ENCODE data around the gene TH. TPM values are rescaled to one million over a fixed set of nuclear protein-coding genes. Genes with fewer than 3 reads are reported as not detected.

TH gene
- total and polyA plus RNA-seq, 7 donors: 0.17 TPM; not detected in 6

GRCh38 chr11:2132874-2133240 lies 38.8 kb downstream of the TH start:
- intact Hi-C loops (cut with DNase I): no loop called here
- H3K9me3 ChIP-seq: no peaks in the 10 kb centered on the region
- peaks cover 8 to 69% (median 17%) of the 10 kb centered on the region in 3 donors for H3K27me3 ChIP-seq
- TF ChIP-seq POLR2AphosphoS5 (IDR thresholded peaks at IDR 0.05) (no peak), POLR2A (IDR thresholded peaks at IDR 0.05) (no peak), CTCF (IDR thresholded peaks at IDR 0.05) (no peak)
- no peaks in the 10 kb centered on the region for H3K36me3 ChIP-seq
- H3K4me3 ChIP-seq: no peak overlapping the region
- 36 to 55% methylated on average over 24 of the region's 24 CpGs for WGBS, 2 donors
- peaks cover 0 to 9% (median 8%) of the 10 kb centered on the region in 4 donors for H3K4me1 ChIP-seq
- H3K27ac ChIP-seq: no peak overlapping the region
- no peak for DNase-seq

DNA sequence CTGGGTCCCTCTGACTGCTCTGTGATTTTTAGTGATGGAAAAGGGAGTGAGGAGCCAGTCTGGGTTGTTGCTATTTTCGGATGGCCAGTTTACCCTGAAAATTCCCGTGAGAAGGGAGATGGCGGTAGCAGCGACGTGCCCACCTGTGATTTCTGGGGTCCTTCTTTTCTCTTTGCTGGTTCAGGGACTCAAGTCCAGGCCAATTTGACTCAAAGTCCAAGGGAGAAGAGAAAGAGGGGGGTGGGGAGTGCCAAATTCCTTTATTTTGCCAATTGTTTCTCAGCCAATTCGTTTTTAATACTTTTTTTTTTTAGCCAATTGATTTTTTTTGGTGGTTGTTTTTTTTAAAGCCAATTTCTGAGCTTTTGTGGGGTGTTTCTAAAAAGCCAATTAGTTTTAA lies 39.4 kb downstream of the TH start:
- no peak for DNase-seq
- WGBS, 2 donors: 64 to 79% methylated on average over 6 of the region's 6 CpGs
- no peak for TF ChIP-seq POLR2AphosphoS5 (IDR thresholded peaks at IDR 0.05)
- TF ChIP-seq CTCF (IDR thresholded peaks at IDR 0.05): no peak
- TF ChIP-seq EP300 (IDR thresholded peaks at IDR 0.05): no peak
- no peak for TF ChIP-seq POLR2A (IDR thresholded peaks at IDR 0.05)
- H3K4me3 ChIP-seq: no peak overlapping the region
- H3K27ac ChIP-seq: no peak overlapping the region
- H3K4me1 ChIP-seq: peaks cover 0 to 3% (median 1%) of the 10 kb centered on the region in 4 donors
- H3K36me3 ChIP-seq: no peaks in the 10 kb centered on the region
- peaks cover 4 to 63% (median 11%) of the 10 kb centered on the region in 3 donors for H3K27me3 ChIP-seq
- intact Hi-C loops (cut with DNase I): no loop called here
- no peaks in the 10 kb centered on the region for H3K9me3 ChIP-seq

DNA sequence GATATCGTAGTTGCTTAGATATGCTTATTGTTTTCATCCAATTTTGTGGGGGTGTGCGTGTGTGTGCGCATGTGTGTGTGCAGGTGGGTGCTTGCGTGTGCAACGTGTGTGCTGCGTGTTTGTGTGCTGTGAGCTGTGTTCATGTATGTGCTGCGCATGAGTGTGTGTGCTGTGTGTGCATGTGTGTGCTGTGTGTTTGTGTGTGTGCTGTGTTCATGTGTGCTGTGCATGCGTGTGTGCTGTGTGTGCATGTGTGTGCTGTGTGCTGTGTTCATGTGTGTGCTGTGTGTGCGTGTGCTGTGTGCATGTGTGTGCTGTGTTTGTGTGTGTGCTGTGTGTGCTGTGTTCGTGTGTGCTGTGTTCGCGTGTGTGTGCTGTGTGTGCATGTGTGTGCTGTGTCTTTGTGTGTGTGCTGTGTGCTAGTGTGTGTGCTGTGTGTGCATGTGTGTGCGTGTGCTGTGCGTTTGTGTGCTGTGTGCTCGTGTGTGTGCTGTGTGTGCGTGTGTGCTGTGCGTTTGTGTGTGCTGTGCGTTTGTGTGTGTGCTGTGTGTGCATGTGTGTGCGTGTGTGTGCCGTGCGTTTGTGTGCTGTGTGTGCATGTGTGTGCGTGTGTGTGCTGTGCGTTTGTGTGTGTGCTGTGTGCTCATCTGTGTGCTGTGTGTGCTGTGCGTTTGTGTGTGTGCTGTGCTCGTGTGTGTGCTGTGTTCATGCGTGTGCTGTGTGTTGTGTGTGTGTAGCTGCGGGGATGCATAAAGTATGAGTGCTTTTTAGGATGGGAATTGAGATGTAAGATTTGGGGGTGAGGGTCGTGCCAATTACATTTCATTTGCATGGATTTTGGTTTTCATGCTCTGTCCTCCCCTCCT lies 40.0 kb downstream of the TH start:
- Histone ChIP-seq H3K36me3 (no peaks in the 10 kb centered on the region), H3K4me1 (no peaks in the 10 kb centered on the region), H3K4me3 (no peak overlapping the region), H3K27ac (no peak overlapping the region), H3K27me3 (peaks cover 0 to 57% (median 10%) of the 10 kb centered on the region in 3 donors), H3K9me3 (no peaks in the 10 kb centered on the region)
- TF ChIP-seq POLR2A (IDR thresholded peaks at IDR 0.05): no peak
- TF ChIP-seq POLR2AphosphoS5 (IDR thresholded peaks at IDR 0.05): no peak
- no peak for TF ChIP-seq CTCF (IDR thresholded peaks at IDR 0.05)
- no peak for TF ChIP-seq EP300 (IDR thresholded peaks at IDR 0.05)
- intact Hi-C loops (cut with DNase I): no loop called here
- 80 to 93% methylated on average over 28 of the region's 28 CpGs for WGBS, 2 donors
- DNase-seq: no peak

DNA sequence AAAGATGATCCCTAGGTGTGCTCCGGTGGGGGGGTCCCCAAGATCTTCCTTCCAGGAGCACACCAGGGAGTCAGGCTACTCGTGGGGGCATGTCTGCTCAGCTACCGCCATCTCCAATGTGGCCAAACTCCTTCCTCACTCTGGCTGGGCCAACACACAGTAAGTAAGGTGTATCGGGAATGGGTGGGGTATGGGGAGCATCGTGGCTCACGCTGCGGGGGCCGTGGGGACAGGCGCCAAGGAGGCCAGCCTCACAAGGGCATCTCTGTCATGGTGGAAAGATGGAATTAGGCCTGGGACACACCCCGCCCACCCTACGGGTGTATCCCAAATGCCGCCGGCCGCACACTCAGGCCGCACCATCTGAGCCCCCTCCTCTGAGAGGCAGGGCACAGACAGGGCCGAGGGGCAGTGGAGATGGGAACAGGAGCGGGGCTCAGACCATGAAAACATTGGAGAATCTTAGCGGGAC lies 40.7 kb downstream of the TH start:
- 80 to 88% methylated on average over 18 of the region's 18 CpGs for WGBS, 2 donors
- Histone ChIP-seq H3K4me3 (no peak overlapping the region), H3K4me1 (no peaks in the 10 kb centered on the region), H3K9me3 (no peaks in the 10 kb centered on the region), H3K36me3 (no peaks in the 10 kb centered on the region), H3K27me3 (peaks cover 0 to 50% (median 10%) of the 10 kb centered on the region in 3 donors), H3K27ac (no peak overlapping the region)
- TF ChIP-seq CTCF (IDR thresholded peaks at IDR 0.05) (no peak), EP300 (IDR thresholded peaks at IDR 0.05) (no peak), POLR2A (IDR thresholded peaks at IDR 0.05) (no peak), POLR2AphosphoS5 (IDR thresholded peaks at IDR 0.05) (no peak)
- intact Hi-C loops (cut with DNase I): no loop called here
- DNase-seq: no peak
